HEK293 (cell line): Measurements from ENCODE around the gene CELSR1.

Source experiments
- CTCF ChIA-PET: fragments of 350-600 bp; formaldehyde crosslinking; extraction: SDS; loops from one replicate; lab custom pipeline; 2021; ENCODE audit warnings: antibody characterized with exemption; lab: Yijun Ruan, JAX
- POLR2A ChIA-PET: fragments of 300-600 bp; formaldehyde crosslinking; extraction: SDS; loops from one replicate; lab custom pipeline; 2020; ENCODE audit warnings: antibody characterized with exemption, inconsistent platforms; lab: Yijun Ruan, JAX
- H3K27ac ChIP-seq: fragments of 200-500 bp; sonication (Bioruptor generic); 2 replicates; pipeline ENCODE4 v1.5.1; 2014; ENCODE audit warnings: low read depth, low read length, control low read depth, inconsistent platforms; ENCODE audit errors: extremely low read depth
- H3K36me3 ChIP-seq, 2 experiments: fragments of 200-500 bp in 1 of 2; sonication (Bioruptor generic) in 1 of 2; 1 replicate in 1 of 2; 2 replicates in 1 of 2; pipeline ENCODE4 v1.5.1; 2014 to 2017; ENCODE audit warnings: inconsistent platforms in 2 of 2, low read length in 2 of 2; ENCODE audit not compliant: control insufficient read depth in 2 of 2, insufficient read depth in 1 of 2
- H3K4me1 ChIP-seq: fragments of 200-500 bp; sonication (Bioruptor generic); 2 replicates; pipeline ENCODE4 v1.5.1; 2014; ENCODE audit warnings: mild to moderate bottlenecking, low read length, inconsistent platforms; ENCODE audit not compliant: control insufficient read depth, insufficient read depth
- H3K4me3 ChIP-seq: 2 replicates; pipeline ENCODE4 v1.5.1; 2011; ENCODE audit warnings: low read depth, mild to moderate bottlenecking, control low read depth, low read length, moderate library complexity
- H3K9me3 ChIP-seq: fragments of 200-500 bp; sonication (Bioruptor generic); 2 replicates; pipeline ENCODE4 v1.5.1; 2014; ENCODE audit warnings: low read depth, low read length, inconsistent platforms; ENCODE audit not compliant: control insufficient read depth, insufficient read depth
- KLF1 ChIP-seq: fragments of 450-650 bp; formaldehyde crosslinking; IDR thresholded peaks from 2 replicates; pipeline ENCODE4 v1.5.1; 2016; ENCODE audit warnings: missing biosample characterization, missing genetic modification characterization
- KLF10 ChIP-seq: fragments of 450-650 bp; IDR thresholded peaks from 2 replicates; pipeline ENCODE4 v1.5.1; 2018; ENCODE audit warnings: missing biosample characterization, mild to moderate bottlenecking, missing genetic modification characterization
- KLF16 ChIP-seq: fragments of 450-650 bp; formaldehyde crosslinking; IDR thresholded peaks from 2 replicates; pipeline ENCODE4 v1.5.1; 2017; ENCODE audit warnings: missing biosample characterization, missing genetic modification characterization
- OSR2 ChIP-seq: fragments of 450-650 bp; formaldehyde crosslinking; IDR thresholded peaks from 2 replicates; pipeline ENCODE4 v1.5.1; 2016; ENCODE audit warnings: missing biosample characterization, missing genetic modification characterization
- ZNF169 ChIP-seq: fragments of 450-650 bp; formaldehyde crosslinking; IDR thresholded peaks from 2 replicates; pipeline ENCODE4 v1.5.1; 2016; ENCODE audit warnings: missing biosample characterization, missing genetic modification characterization
- ZNF2 ChIP-seq: fragments of 450-650 bp; formaldehyde crosslinking; IDR thresholded peaks from 2 replicates; pipeline ENCODE4 v1.5.1; 2016; ENCODE audit warnings: missing biosample characterization, missing genetic modification characterization
- ZNF274 ChIP-seq, 2 experiments: fragments of 200-500 bp in 1 of 2; fragments of 450-650 bp in 1 of 2; sonication (Bioruptor generic) in 1 of 2; formaldehyde crosslinking in 1 of 2; IDR thresholded peaks; 2 replicates each; pipeline versions ENCODE4 v1.5.1 to v1.6.1; 2014 to 2016; ENCODE audit warnings: borderline replicate concordance in 1 of 2, inconsistent platforms in 1 of 2, low read length in 1 of 2, missing biosample characterization in 1 of 2, missing genetic modification characterization in 1 of 2
- ZNF335 ChIP-seq: fragments of 450-650 bp; formaldehyde crosslinking; conservative IDR thresholded peaks from 2 replicates; pipeline ENCODE4 v1.5.1; 2016; ENCODE audit warnings: missing biosample characterization, missing genetic modification characterization
- ZNF366 ChIP-seq: fragments of 450-650 bp; formaldehyde crosslinking; conservative IDR thresholded peaks from 2 replicates; pipeline ENCODE4 v1.5.1; 2016; ENCODE audit warnings: missing biosample characterization, missing genetic modification characterization
- ZNF404 ChIP-seq: fragments of 450-650 bp; formaldehyde crosslinking; IDR thresholded peaks from 2 replicates; pipeline ENCODE4 v1.5.1; 2017; ENCODE audit warnings: missing biosample characterization, missing genetic modification characterization
- ZNF423 ChIP-seq: fragments of 450-650 bp; formaldehyde crosslinking; IDR thresholded peaks from 2 replicates; pipeline ENCODE4 v1.5.1; 2016; ENCODE audit warnings: missing biosample characterization, missing genetic modification characterization
- ZNF501 ChIP-seq: fragments of 450-650 bp; formaldehyde crosslinking; IDR thresholded peaks from 2 replicates; pipeline ENCODE4 v1.5.1; 2016; ENCODE audit warnings: missing biosample characterization, missing genetic modification characterization
- ZNF561 ChIP-seq: fragments of 450-650 bp; IDR thresholded peaks from 2 replicates; pipeline ENCODE4 v1.5.1; 2018; ENCODE audit warnings: missing biosample characterization, missing genetic modification characterization, borderline replicate concordance
- ZNF585B ChIP-seq: fragments of 450-650 bp; formaldehyde crosslinking; IDR thresholded peaks from 2 replicates; pipeline ENCODE4 v1.5.1; 2016; ENCODE audit warnings: missing biosample characterization, missing genetic modification characterization
- ZNF677 ChIP-seq: fragments of 450-650 bp; IDR thresholded peaks from 2 replicates; pipeline ENCODE4 v1.5.0; 2018; ENCODE audit warnings: missing biosample characterization, mild to moderate bottlenecking, missing genetic modification characterization, moderate library complexity
- ZNF747 ChIP-seq: fragments of 450-650 bp; formaldehyde crosslinking; IDR thresholded peaks from 2 replicates; pipeline ENCODE4 v1.5.1; 2016; ENCODE audit warnings: missing biosample characterization, missing genetic modification characterization
- ZNF76 ChIP-seq: fragments of 450-650 bp; formaldehyde crosslinking; IDR thresholded peaks from 2 replicates; pipeline ENCODE4; 2016; ENCODE audit warnings: low read depth, missing biosample characterization, missing genetic modification characterization, borderline replicate concordance
- TF ChIP-seq, protein P1 (sequence below): fragments of 450-650 bp; formaldehyde crosslinking; IDR thresholded peaks from 2 replicates; pipeline ENCODE4 v1.5.1; 2016; ENCODE audit warnings: missing biosample characterization, missing genetic modification characterization, borderline replicate concordance
- TF ChIP-seq, protein P2 (sequence below): fragments of 450-650 bp; formaldehyde crosslinking; IDR thresholded peaks from 2 replicates; pipeline ENCODE4 v1.5.1; 2016; ENCODE audit warnings: missing biosample characterization, missing genetic modification characterization
- TF ChIP-seq, protein P3 (sequence below): fragments of 450-650 bp; formaldehyde crosslinking; IDR thresholded peaks from 2 replicates; pipeline ENCODE4 v1.5.1; 2016; ENCODE audit warnings: missing biosample characterization, missing genetic modification characterization
- TF ChIP-seq, protein P4 (sequence below): fragments of 450-650 bp; formaldehyde crosslinking; IDR thresholded peaks from 2 replicates; pipeline ENCODE4 v1.5.1; 2016; ENCODE audit warnings: missing biosample characterization, missing genetic modification characterization
- TF ChIP-seq, protein P5 (sequence below): fragments of 450-650 bp; IDR thresholded peaks from 2 replicates; pipeline ENCODE4 v1.5.1; 2018; ENCODE audit warnings: missing biosample characterization, mild to moderate bottlenecking, missing genetic modification characterization
- TF ChIP-seq, protein P6 (sequence below): fragments of 450-650 bp; formaldehyde crosslinking; conservative IDR thresholded peaks from 2 replicates; pipeline ENCODE4 v1.5.1; 2016; ENCODE audit warnings: low read depth, missing biosample characterization, missing genetic modification characterization

The CELSR1 gene

DNA sequence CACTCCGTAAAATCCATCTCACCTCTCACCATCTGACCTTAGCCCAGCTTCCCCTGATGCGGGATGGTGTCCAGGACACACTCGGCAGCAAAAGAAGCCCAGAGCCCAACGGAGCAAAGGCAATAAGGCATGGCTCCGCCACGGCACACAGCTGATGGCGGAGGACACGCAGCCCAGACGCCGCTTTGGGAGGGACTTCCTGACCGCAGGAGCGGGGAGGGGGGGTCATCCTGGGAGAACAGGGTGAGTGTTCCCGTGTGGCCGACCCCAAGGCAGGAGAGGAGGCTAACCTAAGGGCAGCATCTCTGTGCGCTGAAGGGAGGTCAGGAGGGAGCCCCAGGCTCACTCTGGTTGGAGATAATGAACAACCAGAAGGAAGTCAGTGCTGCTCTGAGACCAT, 130.6 kb downstream of the CELSR1 start:
- CTCF ChIA-PET = interaction anchor here (0.7 to 1.4 kb wide), 2 partner anchors 39 to 123 kb away, joined by 3 read pairs; no protein-coding TSS in a partner anchor

DNA sequence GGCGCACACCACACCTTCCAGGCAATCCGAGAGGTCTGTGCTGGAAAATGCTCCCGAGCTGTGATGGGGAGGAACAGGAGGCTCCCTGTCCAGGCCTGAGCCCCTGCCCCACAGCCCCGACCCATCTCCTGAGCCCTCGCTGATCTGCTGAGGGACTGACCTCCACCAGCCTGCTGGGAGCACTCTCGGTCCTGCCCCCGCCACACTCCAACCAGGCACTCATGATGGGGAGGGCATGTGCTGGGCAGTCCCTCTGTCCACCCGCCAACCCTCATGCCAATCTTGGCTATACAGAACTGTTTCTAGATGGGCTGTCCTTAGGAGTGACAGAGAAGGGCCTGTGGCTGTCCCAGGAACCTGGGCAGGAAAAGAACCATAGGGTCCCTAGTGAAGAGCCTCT, 131.1 kb downstream of the CELSR1 start:
- POLR2A ChIA-PET = interaction anchor here (0.5 kb wide), 1 partner anchor 124 kb away, joined by 3 read pairs; no protein-coding TSS in a partner anchor
- peaks cover 0 to 12% of the 10 kb centered on the region in 2 experiments; a peak in 2 of 3 replicates for H3K36me3 ChIP-seq
- H3K27ac ChIP-seq = no peak overlapping the region
- H3K4me3 ChIP-seq = no peak overlapping the region
- no peaks in the 10 kb centered on the region for H3K9me3 ChIP-seq
- CTCF ChIA-PET = interaction anchor here (0.7 to 1.4 kb wide), 4 partner anchors 38 to 132 kb away, joined by 3 to 4 read pairs (median 3); no protein-coding TSS in a partner anchor
- H3K4me1 ChIP-seq = no peaks in the 10 kb centered on the region
- TF ChIP-seq ZNF501 (tag by site-specific recombination) (no peak), KLF1 (tag by site-specific recombination) (no peak), ZNF677 (tag by site-specific recombination) (no peak), ZNF423 (tag by site-specific recombination) (no peak), ZNF404 (tag by site-specific recombination) (no peak), KLF10 (tag by site-specific recombination) (no peak)
- TF ChIP-seq, protein P1, sequence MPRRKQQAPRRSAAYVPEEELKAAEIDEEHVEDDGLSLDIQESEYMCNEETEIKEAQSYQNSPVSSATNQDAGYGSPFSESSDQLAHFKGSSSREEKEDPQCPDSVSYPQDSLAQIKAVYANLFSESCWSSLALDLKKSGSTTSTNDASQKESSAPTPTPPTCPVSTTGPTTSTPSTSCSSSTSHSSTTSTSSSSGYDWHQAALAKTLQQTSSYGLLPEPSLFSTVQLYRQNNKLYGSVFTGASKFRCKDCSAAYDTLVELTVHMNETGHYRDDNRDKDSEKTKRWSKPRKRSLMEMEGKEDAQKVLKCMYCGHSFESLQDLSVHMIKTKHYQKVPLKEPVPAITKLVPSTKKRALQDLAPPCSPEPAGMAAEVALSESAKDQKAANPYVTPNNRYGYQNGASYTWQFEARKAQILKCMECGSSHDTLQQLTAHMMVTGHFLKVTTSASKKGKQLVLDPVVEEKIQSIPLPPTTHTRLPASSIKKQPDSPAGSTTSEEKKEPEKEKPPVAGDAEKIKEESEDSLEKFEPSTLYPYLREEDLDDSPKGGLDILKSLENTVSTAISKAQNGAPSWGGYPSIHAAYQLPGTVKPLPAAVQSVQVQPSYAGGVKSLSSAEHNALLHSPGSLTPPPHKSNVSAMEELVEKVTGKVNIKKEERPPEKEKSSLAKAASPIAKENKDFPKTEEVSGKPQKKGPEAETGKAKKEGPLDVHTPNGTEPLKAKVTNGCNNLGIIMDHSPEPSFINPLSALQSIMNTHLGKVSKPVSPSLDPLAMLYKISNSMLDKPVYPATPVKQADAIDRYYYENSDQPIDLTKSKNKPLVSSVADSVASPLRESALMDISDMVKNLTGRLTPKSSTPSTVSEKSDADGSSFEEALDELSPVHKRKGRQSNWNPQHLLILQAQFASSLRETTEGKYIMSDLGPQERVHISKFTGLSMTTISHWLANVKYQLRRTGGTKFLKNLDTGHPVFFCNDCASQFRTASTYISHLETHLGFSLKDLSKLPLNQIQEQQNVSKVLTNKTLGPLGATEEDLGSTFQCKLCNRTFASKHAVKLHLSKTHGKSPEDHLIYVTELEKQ (tag by site-specific recombination) = no peak
- TF ChIP-seq, protein P2, sequence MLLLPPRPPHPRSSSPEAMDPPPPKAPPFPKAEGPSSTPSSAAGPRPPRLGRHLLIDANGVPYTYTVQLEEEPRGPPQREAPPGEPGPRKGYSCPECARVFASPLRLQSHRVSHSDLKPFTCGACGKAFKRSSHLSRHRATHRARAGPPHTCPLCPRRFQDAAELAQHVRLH = no peak

More for the DNA sequence above, 130.6 kb downstream of the CELSR1 start:
- POLR2A ChIA-PET = interaction anchor here (0.5 kb wide), 1 partner anchor 123 kb away, joined by 3 read pairs; no protein-coding TSS in a partner anchor
- no peak overlapping the region for H3K27ac ChIP-seq
- TF ChIP-seq, protein P3, sequence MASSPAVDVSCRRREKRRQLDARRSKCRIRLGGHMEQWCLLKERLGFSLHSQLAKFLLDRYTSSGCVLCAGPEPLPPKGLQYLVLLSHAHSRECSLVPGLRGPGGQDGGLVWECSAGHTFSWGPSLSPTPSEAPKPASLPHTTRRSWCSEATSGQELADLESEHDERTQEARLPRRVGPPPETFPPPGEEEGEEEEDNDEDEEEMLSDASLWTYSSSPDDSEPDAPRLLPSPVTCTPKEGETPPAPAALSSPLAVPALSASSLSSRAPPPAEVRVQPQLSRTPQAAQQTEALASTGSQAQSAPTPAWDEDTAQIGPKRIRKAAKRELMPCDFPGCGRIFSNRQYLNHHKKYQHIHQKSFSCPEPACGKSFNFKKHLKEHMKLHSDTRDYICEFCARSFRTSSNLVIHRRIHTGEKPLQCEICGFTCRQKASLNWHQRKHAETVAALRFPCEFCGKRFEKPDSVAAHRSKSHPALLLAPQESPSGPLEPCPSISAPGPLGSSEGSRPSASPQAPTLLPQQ (tag by site-specific recombination) = no peak
- TF ChIP-seq ZNF366 (tag by site-specific recombination) (no peak), ZNF747 (no peak), ZNF335 (tag by site-specific recombination) (no peak), ZNF76 (tag by site-specific recombination) (no peak), KLF16 (tag by site-specific recombination) (no peak), ZNF585B (no peak), ZNF169 (tag by site-specific recombination) (no peak), ZNF274 (IDR thresholded peaks at IDR 0.05; ENCODE audit: low read length) (no peak), ZNF274 (tag by site-specific recombination; IDR thresholded peaks at IDR 0.05; ENCODE audit: borderline replicate concordance) (no peak), ZNF2 (tag by site-specific recombination) (no peak), ZNF561 (tag by site-specific recombination) (no peak), OSR2 (tag by site-specific recombination) (no peak)
- TF ChIP-seq, protein P4, sequence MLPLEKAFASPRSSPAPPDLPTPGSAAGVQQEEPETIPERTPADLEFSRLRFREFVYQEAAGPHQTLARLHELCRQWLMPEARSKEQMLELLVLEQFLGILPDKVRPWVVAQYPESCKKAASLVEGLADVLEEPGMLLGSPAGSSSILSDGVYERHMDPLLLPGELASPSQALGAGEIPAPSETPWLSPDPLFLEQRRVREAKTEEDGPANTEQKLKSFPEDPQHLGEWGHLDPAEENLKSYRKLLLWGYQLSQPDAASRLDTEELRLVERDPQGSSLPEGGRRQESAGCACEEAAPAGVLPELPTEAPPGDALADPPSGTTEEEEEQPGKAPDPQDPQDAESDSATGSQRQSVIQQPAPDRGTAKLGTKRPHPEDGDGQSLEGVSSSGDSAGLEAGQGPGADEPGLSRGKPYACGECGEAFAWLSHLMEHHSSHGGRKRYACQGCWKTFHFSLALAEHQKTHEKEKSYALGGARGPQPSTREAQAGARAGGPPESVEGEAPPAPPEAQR (tag by site-specific recombination) = no peak
- TF ChIP-seq, protein P5, sequence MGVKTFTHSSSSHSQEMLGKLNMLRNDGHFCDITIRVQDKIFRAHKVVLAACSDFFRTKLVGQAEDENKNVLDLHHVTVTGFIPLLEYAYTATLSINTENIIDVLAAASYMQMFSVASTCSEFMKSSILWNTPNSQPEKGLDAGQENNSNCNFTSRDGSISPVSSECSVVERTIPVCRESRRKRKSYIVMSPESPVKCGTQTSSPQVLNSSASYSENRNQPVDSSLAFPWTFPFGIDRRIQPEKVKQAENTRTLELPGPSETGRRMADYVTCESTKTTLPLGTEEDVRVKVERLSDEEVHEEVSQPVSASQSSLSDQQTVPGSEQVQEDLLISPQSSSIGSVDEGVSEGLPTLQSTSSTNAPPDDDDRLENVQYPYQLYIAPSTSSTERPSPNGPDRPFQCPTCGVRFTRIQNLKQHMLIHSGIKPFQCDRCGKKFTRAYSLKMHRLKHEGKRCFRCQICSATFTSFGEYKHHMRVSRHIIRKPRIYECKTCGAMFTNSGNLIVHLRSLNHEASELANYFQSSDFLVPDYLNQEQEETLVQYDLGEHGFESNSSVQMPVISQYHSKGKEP (tag by site-specific recombination) = no peak
- TF ChIP-seq, protein P6, sequence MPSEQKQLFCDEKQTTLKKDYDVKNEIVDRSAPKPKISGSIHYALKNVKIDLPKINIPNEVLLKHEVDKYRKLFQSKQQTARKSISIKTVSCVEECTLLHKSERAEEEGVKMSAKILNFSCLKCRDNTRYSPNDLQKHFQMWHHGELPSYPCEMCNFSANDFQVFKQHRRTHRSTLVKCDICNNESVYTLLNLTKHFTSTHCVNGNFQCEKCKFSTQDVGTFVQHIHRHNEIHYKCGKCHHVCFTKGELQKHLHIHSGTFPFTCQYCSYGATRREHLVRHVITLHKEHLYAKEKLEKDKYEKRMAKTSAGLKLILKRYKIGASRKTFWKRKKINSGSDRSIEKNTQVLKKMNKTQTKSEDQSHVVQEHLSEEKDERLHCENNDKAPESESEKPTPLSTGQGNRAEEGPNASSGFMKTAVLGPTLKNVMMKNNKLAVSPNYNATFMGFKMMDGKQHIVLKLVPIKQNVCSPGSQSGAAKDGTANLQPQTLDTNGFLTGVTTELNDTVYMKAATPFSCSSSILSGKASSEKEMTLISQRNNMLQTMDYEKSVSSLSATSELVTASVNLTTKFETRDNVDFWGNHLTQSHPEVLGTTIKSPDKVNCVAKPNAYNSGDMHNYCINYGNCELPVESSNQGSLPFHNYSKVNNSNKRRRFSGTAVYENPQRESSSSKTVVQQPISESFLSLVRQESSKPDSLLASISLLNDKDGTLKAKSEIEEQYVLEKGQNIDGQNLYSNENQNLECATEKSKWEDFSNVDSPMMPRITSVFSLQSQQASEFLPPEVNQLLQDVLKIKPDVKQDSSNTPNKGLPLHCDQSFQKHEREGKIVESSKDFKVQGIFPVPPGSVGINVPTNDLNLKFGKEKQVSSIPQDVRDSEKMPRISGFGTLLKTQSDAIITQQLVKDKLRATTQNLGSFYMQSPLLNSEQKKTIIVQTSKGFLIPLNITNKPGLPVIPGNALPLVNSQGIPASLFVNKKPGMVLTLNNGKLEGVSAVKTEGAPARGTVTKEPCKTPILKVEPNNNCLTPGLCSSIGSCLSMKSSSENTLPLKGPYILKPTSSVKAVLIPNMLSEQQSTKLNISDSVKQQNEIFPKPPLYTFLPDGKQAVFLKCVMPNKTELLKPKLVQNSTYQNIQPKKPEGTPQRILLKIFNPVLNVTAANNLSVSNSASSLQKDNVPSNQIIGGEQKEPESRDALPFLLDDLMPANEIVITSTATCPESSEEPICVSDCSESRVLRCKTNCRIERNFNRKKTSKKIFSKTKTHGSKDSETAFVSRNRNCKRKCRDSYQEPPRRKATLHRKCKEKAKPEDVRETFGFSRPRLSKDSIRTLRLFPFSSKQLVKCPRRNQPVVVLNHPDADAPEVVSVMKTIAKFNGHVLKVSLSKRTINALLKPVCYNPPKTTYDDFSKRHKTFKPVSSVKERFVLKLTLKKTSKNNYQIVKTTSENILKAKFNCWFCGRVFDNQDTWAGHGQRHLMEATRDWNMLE = no peak
- no peak overlapping the region for H3K4me3 ChIP-seq
- H3K9me3 ChIP-seq = no peaks in the 10 kb centered on the region
- no peaks in the 10 kb centered on the region for H3K4me1 ChIP-seq
- peaks cover 0 to 15% of the 10 kb centered on the region in 2 experiments; a peak in 2 of 3 replicates for H3K36me3 ChIP-seq
